Large intestine (tissue), 12 donors: ENCODE data around the gene ERFE. TPM values are rescaled to one million over a fixed set of nuclear protein-coding genes. Genes with fewer than 3 reads are reported as not detected.
"Not testable (repeated sequence)": the region's sequence is repeated elsewhere in the genome, so short reads cannot be mapped to it uniquely, and the experiment has no call there.

Experiments
- DNase-seq, 2 donors: peaks; one replicate each; pipeline versions ENCODE4 v3.0.0 to v3.0.0-alpha.2; 2013
- H3K27ac ChIP-seq: one replicate; pipeline ENCODE4 v1.5.1; 2013; ENCODE audit warnings: low read length
- H3K27me3 ChIP-seq: 2 replicates; pipeline ENCODE4 v1.6.1; 2013; ENCODE audit warnings: low read length; ENCODE audit not compliant: control insufficient read depth, insufficient read depth
- H3K36me3 ChIP-seq: 2 replicates; pipeline ENCODE4 v1.6.1; 2013; ENCODE audit warnings: low read length; ENCODE audit not compliant: control insufficient read depth, insufficient read depth
- H3K4me1 ChIP-seq: one replicate; pipeline ENCODE4 v1.6.1; 2013; ENCODE audit warnings: low read length; ENCODE audit not compliant: control insufficient read depth, insufficient read depth
- H3K4me3 ChIP-seq: one replicate; pipeline ENCODE4 v1.5.1; 2013; ENCODE audit warnings: low read length
- H3K9me3 ChIP-seq: one replicate; pipeline ENCODE4 v1.6.1; 2013; ENCODE audit warnings: mild to moderate bottlenecking, low read depth, low read length, moderate library complexity; ENCODE audit not compliant: control insufficient read depth
- WGBS: methylation state at CpG from one replicate; pipeline ENCODE4 v1.1.5; 2013; ENCODE audit warnings: low lambda C conversion rate; ENCODE audit not compliant: insufficient coverage; 5-methylcytosine and 5-hydroxymethylcytosine counted together
- long read RNA-seq, 11 donors: transcript quantifications; one replicate each; lab custom pipeline, GENCODE V29; 2026
- polyA plus RNA-seq: library from polyadenylated mRNA; unstranded; fragments of 120-200 nt; gene quantifications from one replicate; pipeline ENCODE4 v1.2.1, GENCODE V29; 2013

Gene ERFE
- polyA plus RNA-seq, result 0.94 TPM
- long read RNA-seq, donor 1, result 0 reads
- long read RNA-seq, donor 2, partial matches to known transcripts, result 0 of 1 reads
- long read RNA-seq, donor 2, other reads (novel, unspliced or antisense), result 0 of 1 reads
- long read RNA-seq, donor 3, result 0 reads
- long read RNA-seq, donor 4, result 0 reads
- long read RNA-seq, donor 5, partial matches to known transcripts, result 0 of 1 reads
- long read RNA-seq, donor 5, other reads (novel, unspliced or antisense), result 0 of 1 reads
- long read RNA-seq, donor 6, result 0 reads
- long read RNA-seq, donor 7, result 0 reads
- long read RNA-seq, donor 8, result 0 reads
- long read RNA-seq, donor 9, result 0 reads
- long read RNA-seq, donor 10, result 0 reads
- long read RNA-seq, donor 11, result 0 reads

- peaks cover 3% of the 10 kb centered on the region for H3K4me1 ChIP-seq
- DNase-seq, result no peak
- no peak within 1 kb of the TSS for H3K27ac ChIP-seq
- H3K27me3 ChIP-seq, result peaks cover 41% of the 10 kb centered on the region
- H3K36me3 ChIP-seq, result no peaks in the 10 kb centered on the region
- H3K9me3 ChIP-seq, result no peaks in the 10 kb centered on the region
- H3K4me3 ChIP-seq, result peak within 1 kb of the TSS; percentile 18
- WGBS, result no CpG with 5 or more reads among the region's 61 CpGs
Measured at GRCh38 chr2:238158509-238159070, at the start of gene ERFE. ERFE (plus strand) TSS chr2:238158970; CDS start chr2:238159008, 38 bp downstream.

GRCh38 chr2:238113611-238114010 is 45.2 kb upstream of the ERFE start:
- no peaks in the 10 kb centered on the region for H3K36me3 ChIP-seq
- H3K27ac ChIP-seq, result no peak overlapping the region
- no peak overlapping the region for H3K4me3 ChIP-seq
- H3K9me3 ChIP-seq, result peaks cover 2% of the 10 kb centered on the region
- no peak for DNase-seq
- H3K27me3 ChIP-seq, result no peaks in the 10 kb centered on the region
- H3K4me1 ChIP-seq, result no peaks in the 10 kb centered on the region
- no CpG with 5 or more reads among the region's 13 CpGs for WGBS

GRCh38 chr2:238114331-238114841 is 44.4 kb upstream of the ERFE start:
- DNase-seq, result no peak
- Histone ChIP-seq H3K27me3 (no peaks in the 10 kb centered on the region), H3K27ac (no peak overlapping the region), H3K4me1 (no peaks in the 10 kb centered on the region), H3K4me3 (no peak overlapping the region), H3K9me3 (peaks cover 2% of the 10 kb centered on the region), H3K36me3 (no peaks in the 10 kb centered on the region)
- 100% methylated on average over 1 of the region's 16 CpGs for whole genome bisulfite sequencing

DNA sequence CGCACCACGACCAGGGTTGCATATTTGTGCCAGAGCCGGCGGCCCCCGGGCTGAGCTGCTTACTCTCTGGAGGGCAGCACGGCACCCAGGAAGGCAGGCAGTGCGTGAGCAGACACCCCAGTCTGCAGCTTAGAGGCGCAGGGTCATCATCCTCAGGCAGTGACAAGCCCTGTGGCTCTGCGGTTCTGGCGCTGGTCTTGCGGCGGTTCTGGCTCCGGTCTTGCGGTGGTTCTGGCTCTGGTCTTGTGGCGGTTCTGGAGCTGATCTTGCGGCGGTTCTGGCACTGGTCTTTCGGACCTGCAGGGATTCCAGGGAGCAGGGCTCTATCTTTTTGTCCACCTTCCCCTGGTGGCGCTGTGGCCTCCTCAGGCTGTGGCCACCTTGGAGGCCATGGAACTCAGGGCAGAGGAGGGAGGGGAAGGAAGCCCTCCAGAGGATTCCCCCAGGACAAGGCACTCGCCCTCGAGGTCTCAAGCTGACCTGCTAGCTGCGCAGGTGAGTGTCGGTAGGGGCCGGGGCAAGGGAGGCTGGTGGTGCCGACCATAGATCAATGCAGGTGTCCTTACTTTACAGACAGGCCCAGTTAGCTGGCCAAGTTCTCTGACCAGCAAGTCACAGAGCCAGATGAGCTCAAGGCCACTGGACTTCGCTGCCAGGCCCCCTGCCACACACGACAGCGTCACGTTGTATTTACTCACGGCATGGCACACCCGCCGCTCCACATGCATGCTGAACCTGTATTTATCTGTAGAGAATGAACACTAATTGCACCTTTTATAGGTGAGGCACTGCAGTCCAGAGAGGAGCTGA is 43.7 kb upstream of the ERFE start:
- no peaks in the 10 kb centered on the region for H3K4me1 ChIP-seq
- H3K36me3 ChIP-seq, result no peaks in the 10 kb centered on the region
- H3K27ac ChIP-seq, result no peak overlapping the region
- H3K4me3 ChIP-seq, result no peak overlapping the region
- WGBS, result no CpG with 5 or more reads among the region's 32 CpGs
- peaks cover 3% of the 10 kb centered on the region for H3K27me3 ChIP-seq
- DNase-seq, result no peak
- peaks cover 2% of the 10 kb centered on the region for H3K9me3 ChIP-seq

GRCh38 chr2:238115709-238116108 is 43.1 kb upstream of the ERFE start:
- H3K9me3 ChIP-seq, H3K36me3 ChIP-seq, DNase-seq, H3K4me1 ChIP-seq, H3K27ac ChIP-seq, H3K4me3 ChIP-seq, H3K27me3 ChIP-seq: not testable (repeated sequence)
- WGBS, result no CpG with 5 or more reads among the region's 12 CpGs

DNA sequence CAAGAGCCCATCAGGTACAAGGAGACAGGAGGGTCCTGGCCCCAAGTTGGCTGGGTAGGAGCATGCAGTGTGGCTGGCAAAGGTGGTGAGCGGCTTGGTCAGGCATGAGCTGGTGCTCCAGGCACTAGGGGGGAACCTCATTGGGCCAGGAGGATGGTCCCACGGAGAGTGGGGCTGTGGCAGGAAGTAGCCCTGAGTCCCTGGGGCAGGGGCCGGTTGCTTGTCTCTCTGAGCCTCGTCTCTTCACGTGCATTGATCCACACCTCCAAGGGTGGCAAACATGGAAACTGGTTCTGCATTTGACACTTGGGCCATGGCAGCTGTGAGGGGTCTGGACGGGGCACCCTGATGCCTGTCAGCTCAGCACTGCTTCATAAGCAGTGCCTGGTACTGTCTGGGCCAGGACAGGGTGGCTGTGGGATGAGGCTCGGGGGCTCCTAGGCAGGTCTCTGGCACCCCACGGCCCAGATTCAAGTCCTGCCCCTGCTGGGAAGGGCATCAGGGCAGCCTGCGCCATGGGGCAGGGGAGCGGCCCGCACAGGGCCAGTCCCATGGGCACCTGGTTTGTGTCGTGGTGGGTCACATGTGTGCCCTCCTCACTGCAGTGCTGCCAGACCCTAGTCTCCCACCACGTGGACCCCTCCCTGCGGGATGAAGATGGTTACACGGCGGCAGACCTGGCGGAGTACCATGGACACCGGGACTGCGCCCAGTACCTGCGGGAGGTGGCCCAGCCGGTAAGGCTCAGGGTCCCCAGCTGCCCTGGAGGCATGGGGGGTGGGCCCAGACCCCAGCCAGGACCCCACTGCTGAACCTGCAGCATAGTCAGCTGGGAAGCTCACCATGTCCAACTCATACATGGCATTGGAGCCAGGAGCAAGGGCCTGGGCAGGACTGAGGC is 42.2 kb upstream of the ERFE start:
- Histone ChIP-seq H3K27ac (no peak overlapping the region), H3K36me3 (no peaks in the 10 kb centered on the region), H3K27me3 (peaks cover 11% of the 10 kb centered on the region), H3K4me1 (no peaks in the 10 kb centered on the region), H3K9me3 (peaks cover 2% of the 10 kb centered on the region), H3K4me3 (no peak overlapping the region)
- no peak for DNase-seq
- no CpG with 5 or more reads among the region's 21 CpGs for WGBS

DNA sequence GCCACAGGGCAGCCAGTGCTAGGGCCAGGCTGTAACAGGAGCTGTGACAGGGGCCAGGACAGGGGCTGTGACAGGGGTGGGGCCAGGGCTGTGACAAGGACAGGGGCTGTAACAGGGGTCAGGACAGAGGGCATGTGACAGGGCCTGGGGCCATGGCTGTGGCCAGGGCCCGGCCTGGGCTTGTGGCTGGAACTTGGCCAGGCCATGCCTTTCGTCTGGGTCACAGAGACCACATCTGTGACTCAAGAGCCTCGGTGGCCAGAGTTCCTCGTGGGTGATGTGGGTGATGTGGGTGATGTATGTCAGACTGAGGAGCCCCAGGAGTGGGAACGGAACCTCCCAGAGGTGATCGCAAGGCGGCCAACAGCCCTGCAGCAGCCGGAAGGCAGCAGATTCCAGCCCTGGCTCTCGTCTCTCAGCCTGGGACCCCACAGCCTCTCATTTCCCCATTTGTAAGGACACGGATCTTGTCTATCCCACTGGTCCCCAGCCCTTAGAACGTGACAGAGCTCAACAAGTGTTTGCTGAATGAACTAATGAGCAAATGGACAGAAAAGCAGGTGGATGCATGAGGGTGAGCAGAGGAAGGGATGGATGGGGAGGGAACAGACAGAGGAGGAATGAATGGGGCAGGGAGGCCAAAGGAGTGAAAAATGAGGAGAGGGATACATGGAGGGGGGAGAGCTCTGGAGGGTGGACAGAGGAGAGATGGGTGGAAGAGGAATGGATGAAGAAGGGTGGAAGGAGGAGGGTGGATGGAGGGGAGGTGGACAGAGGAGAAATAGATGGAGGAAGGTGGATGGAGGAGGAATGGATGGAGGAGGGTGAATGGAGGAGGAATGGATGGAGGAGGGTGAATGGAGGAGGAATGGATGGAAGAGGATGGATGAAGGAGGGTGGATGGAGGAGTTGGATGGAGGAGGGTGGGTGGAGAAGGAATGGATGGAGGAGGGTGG is 41.3 kb upstream of the ERFE start:
- no CpG with 5 or more reads among the region's 11 CpGs for WGBS
- DNase-seq, result no peak
- no peak overlapping the region for H3K4me3 ChIP-seq
- no peaks in the 10 kb centered on the region for H3K36me3 ChIP-seq
- no peaks in the 10 kb centered on the region for H3K4me1 ChIP-seq
- H3K9me3 ChIP-seq, result no peaks in the 10 kb centered on the region
- no peak overlapping the region for H3K27ac ChIP-seq
- peaks cover 11% of the 10 kb centered on the region for H3K27me3 ChIP-seq

DNA sequence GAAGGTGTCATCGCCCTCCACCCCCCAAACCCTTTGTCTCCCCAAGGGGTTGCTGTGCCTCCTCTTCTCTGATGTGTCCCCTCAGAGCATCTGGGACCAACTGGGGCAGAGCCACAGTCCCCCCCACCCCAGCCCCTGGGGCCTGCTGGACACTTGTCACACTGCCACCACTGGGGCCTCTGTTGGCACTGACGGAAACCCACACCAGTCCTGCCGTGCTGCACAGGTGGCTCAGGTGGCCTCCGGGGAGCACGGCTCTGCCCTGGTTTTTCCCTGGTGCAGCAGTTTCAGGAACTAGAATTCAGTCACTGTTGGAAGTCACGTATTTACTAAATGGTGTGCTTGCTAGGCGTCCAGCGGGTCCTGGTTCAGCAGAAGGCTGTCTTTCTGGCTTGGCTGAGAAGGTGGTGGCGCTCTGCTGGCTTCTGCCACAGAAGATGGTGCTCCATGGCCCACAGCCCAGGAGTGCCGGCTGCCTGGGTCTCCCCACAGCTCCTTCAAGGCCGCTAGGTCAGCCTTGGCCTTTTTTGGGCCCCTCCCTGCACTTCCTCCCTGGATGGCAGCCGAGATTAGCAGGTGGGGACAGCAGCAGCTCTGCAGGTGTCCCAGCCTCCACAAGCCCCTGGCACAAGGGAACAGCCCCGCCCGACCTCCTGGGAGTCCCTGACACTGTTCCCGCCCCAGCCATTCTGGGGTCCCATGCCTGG is 38.9 kb upstream of the ERFE start:
- Histone ChIP-seq H3K27me3 (peaks cover 11% of the 10 kb centered on the region), H3K9me3 (no peaks in the 10 kb centered on the region), H3K4me1 (no peaks in the 10 kb centered on the region), H3K27ac (no peak overlapping the region), H3K4me3 (no peak overlapping the region), H3K36me3 (no peaks in the 10 kb centered on the region)
- DNase-seq, result no peak
- no CpG with 5 or more reads among the region's 15 CpGs for WGBS
